Panc1 (cell line): Measurements from ENCODE around the gene FRMD4A.

Experiments
- POLR2AphosphoS5 ChIP-seq: IDR thresholded peaks from 2 replicates; pipeline ENCODE4 v1.6.1; 2012; ENCODE audit warnings: mild to moderate bottlenecking, low read depth, low read length, moderate library complexity
- TCF7L2 ChIP-seq: IDR thresholded peaks from 2 replicates; pipeline ENCODE4 v1.6.1; 2011; ENCODE audit warnings: mild to moderate bottlenecking, low read depth, low read length, inconsistent platforms
- TF ChIP-seq, protein P1 (sequence below): fragments of 450-650 bp; IDR thresholded peaks from 2 replicates; pipeline ENCODE4 v1.5.1; 2017; ENCODE audit warnings: mild to moderate bottlenecking

DNA sequence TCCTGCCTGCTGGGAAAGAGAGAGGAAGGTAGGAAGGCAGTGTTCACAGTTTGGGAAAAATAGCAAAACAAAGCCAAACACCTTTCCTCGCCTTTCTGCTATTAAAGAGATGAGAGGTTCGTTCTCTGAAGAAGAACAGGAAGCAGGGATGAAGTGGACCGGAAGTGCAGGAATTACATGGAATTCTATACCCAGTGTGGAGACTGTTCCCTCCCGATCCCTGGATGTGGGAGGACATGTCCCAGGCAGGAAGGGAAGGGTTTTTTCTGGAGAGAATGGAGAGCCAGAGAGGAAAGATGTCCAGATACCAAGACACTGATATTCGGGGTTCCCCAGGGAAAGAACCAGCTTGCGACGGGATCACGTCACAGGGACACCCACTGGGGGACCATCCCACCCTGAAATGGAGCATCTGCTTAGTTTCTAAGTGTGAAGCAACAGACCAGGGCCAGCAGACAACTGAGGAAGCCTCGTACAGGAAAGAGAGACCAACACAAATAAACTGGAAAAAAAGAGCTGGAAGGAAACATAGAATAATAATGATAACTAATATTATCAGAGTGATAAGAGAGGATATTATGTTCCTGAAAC, 556.3 kb downstream of the FRMD4A start:
- TF ChIP-seq, protein P1, sequence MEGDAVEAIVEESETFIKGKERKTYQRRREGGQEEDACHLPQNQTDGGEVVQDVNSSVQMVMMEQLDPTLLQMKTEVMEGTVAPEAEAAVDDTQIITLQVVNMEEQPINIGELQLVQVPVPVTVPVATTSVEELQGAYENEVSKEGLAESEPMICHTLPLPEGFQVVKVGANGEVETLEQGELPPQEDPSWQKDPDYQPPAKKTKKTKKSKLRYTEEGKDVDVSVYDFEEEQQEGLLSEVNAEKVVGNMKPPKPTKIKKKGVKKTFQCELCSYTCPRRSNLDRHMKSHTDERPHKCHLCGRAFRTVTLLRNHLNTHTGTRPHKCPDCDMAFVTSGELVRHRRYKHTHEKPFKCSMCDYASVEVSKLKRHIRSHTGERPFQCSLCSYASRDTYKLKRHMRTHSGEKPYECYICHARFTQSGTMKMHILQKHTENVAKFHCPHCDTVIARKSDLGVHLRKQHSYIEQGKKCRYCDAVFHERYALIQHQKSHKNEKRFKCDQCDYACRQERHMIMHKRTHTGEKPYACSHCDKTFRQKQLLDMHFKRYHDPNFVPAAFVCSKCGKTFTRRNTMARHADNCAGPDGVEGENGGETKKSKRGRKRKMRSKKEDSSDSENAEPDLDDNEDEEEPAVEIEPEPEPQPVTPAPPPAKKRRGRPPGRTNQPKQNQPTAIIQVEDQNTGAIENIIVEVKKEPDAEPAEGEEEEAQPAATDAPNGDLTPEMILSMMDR: no peak
- TF ChIP-seq POLR2AphosphoS5 (no peak), TCF7L2 (no peak)
